Lower leg skin (tissue), 3 donors: Measurements from ENCODE around the gene DCAKD.

Experiments used
- POLR2A ChIP-seq, 2 donors: fragments of 450-650 bp; IDR thresholded peaks; one replicate each; pipeline ENCODE4 v1.6.1; 2016 to 2017; ENCODE audit warnings: antibody characterized with exemption in 2 of 2, mild to moderate bottlenecking in 1 of 2, moderate library complexity in 1 of 2
- TF ChIP-seq, protein P1 (sequence below), 3 donors: fragments of 450-650 bp; IDR thresholded peaks; one replicate each; pipeline ENCODE4 v1.5.1; 2016; ENCODE audit warnings: antibody characterized with exemption in 3 of 3, mild to moderate bottlenecking in 3 of 3, moderate library complexity in 2 of 3

DNA sequence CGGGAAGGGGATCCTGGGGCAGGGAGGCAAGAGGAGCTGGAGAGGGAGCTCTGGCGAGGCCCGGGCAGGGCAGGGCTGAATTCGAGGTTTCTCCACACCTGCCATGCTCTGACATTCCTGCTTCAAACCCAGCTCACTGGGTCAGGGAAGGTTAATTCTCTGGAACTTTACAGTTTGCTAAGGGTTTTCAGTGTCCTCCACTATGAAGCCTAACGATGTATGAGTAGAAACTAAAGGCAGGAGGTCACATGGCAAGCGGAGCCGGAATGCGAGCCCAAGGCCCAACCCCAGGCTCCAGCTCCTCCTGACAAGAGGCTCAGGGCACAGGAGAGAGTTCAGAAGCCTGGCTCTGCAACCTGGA lies 29.2 kb downstream of the DCAKD start:
- TF ChIP-seq, protein P1, sequence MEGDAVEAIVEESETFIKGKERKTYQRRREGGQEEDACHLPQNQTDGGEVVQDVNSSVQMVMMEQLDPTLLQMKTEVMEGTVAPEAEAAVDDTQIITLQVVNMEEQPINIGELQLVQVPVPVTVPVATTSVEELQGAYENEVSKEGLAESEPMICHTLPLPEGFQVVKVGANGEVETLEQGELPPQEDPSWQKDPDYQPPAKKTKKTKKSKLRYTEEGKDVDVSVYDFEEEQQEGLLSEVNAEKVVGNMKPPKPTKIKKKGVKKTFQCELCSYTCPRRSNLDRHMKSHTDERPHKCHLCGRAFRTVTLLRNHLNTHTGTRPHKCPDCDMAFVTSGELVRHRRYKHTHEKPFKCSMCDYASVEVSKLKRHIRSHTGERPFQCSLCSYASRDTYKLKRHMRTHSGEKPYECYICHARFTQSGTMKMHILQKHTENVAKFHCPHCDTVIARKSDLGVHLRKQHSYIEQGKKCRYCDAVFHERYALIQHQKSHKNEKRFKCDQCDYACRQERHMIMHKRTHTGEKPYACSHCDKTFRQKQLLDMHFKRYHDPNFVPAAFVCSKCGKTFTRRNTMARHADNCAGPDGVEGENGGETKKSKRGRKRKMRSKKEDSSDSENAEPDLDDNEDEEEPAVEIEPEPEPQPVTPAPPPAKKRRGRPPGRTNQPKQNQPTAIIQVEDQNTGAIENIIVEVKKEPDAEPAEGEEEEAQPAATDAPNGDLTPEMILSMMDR (IDR thresholded peaks at IDR 0.05) = no peak
- no peak for TF ChIP-seq POLR2A (IDR thresholded peaks at IDR 0.05)
